Measurements from ENCODE around the gene CLP1. TPM values are rescaled to one million over a fixed set of nuclear protein-coding genes. Genes with fewer than 3 reads are reported as not detected.

CLP1 gene
- total RNA-seq, 1 experiment from 2014 or later = 35.5 TPM

DNA sequence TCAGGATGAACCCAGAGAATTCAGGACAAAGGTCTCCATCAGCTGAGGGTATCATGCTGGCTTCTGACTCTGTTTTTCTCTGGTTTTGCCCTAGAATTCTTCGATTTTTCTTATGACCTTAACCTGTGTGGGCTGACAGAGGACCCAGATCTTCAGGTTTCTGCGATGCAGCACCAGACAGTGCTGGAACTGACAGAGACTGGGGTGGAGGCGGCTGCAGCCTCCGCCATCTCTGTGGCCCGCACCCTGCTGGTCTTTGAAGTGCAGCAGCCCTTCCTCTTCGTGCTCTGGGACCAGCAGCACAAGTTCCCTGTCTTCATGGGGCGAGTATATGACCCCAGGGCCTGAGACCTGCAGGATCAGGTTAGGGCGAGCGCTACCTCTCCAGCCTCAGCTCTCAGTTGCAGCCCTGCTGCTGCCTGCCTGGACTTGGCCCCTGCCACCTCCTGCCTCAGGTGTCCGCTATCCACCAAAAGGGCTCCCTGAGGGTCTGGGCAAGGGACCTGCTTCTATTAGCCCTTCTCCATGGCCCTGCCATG is 43.3 kb upstream of the CLP1 start:
- no peak overlapping the region for H3T11ph ChIP-seq (ENCODE audit: low read length)
- no peak overlapping the region for H3K4ac ChIP-seq (ENCODE audit: low read depth, low read length)
- H3K18ac ChIP-seq (ENCODE audit: insufficient read length, low read depth, low read length) = no peak overlapping the region
- H4K20me1 ChIP-seq (ENCODE audit: control insufficient read depth, insufficient read depth, insufficient read length) = no peaks in the 10 kb centered on the region
- H3K23ac ChIP-seq (ENCODE audit: insufficient read length, low read depth, low read length) = no peak overlapping the region
- no peak overlapping the region for H2BK12ac ChIP-seq (ENCODE audit: insufficient read length, low read depth, low read length)
- peaks cover 2 to 3% of the 10 kb centered on the region in 2 experiments; a peak in 4 of 5 replicates for H3K9me3 Mint-ChIP-seq
- H3K27me3 ChIP-seq (ENCODE audit: insufficient read depth, low read length) = no peaks in the 10 kb centered on the region
- H2BK5ac ChIP-seq (ENCODE audit: insufficient read length, low read length) = no peak overlapping the region
- H3K9me3 ChIP-seq (ENCODE audit: control insufficient read depth, low read depth, low read length) = no peaks in the 10 kb centered on the region
- H4K5ac ChIP-seq (ENCODE audit: insufficient read length, low read depth, low read length) = no peak overlapping the region
- H3K4me3 Mint-ChIP-seq = no peak overlapping the region
- H3K79me2 ChIP-seq (ENCODE audit: insufficient read depth, low read length) = no peaks in the 10 kb centered on the region
- no peak overlapping the region for H3K9ac ChIP-seq (ENCODE audit: extremely low read depth, insufficient read length, low read length)
- H2BK15ac ChIP-seq (ENCODE audit: low read depth, low read length) = no peak overlapping the region
- no peak overlapping the region for H2AFZ ChIP-seq (ENCODE audit: low read length)
- H2BK20ac ChIP-seq (ENCODE audit: low read depth, low read length, poor library complexity, severe bottlenecking) = no peak overlapping the region
- peak overlapping the region in 2 of 3 experiments; percentile 37 to 79; a peak in 1 of 7 replicates for H3K27ac Mint-ChIP-seq
- no peak overlapping the region for H3K27ac ChIP-seq (ENCODE audit: insufficient read length, low read depth, low read length)
- peaks cover 3% of the 10 kb centered on the region; the same call in 1 of the 2 replicates for H3K4me1 ChIP-seq (ENCODE audit: insufficient read depth, low read length)
- H3K79me1 ChIP-seq (ENCODE audit: insufficient read depth, low read depth, low read length, poor library complexity, severe bottlenecking) = no peaks in the 10 kb centered on the region
- H3K36me3 Mint-ChIP-seq (ENCODE audit: insufficient read depth in 1 of 3, low read depth in 3 of 3) = peaks cover 15 to 29% (median 26%) of the 10 kb centered on the region in 3 experiments
- no peaks in the 10 kb centered on the region for H3K27me3 Mint-ChIP-seq (ENCODE audit: low read depth)
- DNase-seq = peak; percentile 39
- TF ChIP-seq, protein P1, sequence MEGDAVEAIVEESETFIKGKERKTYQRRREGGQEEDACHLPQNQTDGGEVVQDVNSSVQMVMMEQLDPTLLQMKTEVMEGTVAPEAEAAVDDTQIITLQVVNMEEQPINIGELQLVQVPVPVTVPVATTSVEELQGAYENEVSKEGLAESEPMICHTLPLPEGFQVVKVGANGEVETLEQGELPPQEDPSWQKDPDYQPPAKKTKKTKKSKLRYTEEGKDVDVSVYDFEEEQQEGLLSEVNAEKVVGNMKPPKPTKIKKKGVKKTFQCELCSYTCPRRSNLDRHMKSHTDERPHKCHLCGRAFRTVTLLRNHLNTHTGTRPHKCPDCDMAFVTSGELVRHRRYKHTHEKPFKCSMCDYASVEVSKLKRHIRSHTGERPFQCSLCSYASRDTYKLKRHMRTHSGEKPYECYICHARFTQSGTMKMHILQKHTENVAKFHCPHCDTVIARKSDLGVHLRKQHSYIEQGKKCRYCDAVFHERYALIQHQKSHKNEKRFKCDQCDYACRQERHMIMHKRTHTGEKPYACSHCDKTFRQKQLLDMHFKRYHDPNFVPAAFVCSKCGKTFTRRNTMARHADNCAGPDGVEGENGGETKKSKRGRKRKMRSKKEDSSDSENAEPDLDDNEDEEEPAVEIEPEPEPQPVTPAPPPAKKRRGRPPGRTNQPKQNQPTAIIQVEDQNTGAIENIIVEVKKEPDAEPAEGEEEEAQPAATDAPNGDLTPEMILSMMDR (conservative IDR thresholded peaks at IDR 0.05) = no peak
- H4K8ac ChIP-seq (replicated peaks; ENCODE audit: insufficient read length, low read depth, low read length) = no peak overlapping the region
- H3K4me1 Mint-ChIP-seq = peaks cover 2 to 12% of the 10 kb centered on the region in 2 experiments; a peak in 2 of 4 replicates
- no peak overlapping the region for H2BK120ac ChIP-seq (ENCODE audit: low read depth, low read length, poor library complexity, severe bottlenecking)
- no peak overlapping the region for H2AK5ac ChIP-seq (ENCODE audit: insufficient read length, low read length)
- no peak overlapping the region for H3K56ac ChIP-seq (ENCODE audit: insufficient read length, low read depth, low read length)
- no peak overlapping the region for H3K4me2 ChIP-seq (ENCODE audit: insufficient read depth, insufficient read length, low read length)
- WGBS (ENCODE audit: extremely low coverage, insufficient read length, low lambda C conversion rate) = no CpG with 5 or more reads among the region's 10 CpGs
- H4K91ac ChIP-seq (ENCODE audit: insufficient read length, low read depth, low read length) = no peak overlapping the region
- H3K14ac ChIP-seq (ENCODE audit: insufficient read depth, low read length) = no peak overlapping the region
- no peaks in the 10 kb centered on the region for H3K23me2 ChIP-seq (ENCODE audit: insufficient read length, low read depth, low read length, poor library complexity, severe bottlenecking)
